HepG2 (cell line): ENCODE measurements around the gene ITGB2.

Experiments used
- ATF3 ChIP-seq: sonication (generic); formaldehyde crosslinking; IDR thresholded peaks from 2 replicates; pipeline ENCODE4 v1.4.0; 2020; ENCODE audit warnings: missing genetic modification reagents
- TF ChIP-seq, protein P1 (sequence below): sonication (generic); formaldehyde crosslinking; IDR thresholded peaks from 2 replicates; pipeline ENCODE4 v1.5.0; 2020; ENCODE audit warnings: mild to moderate bottlenecking, missing genetic modification reagents

DNA sequence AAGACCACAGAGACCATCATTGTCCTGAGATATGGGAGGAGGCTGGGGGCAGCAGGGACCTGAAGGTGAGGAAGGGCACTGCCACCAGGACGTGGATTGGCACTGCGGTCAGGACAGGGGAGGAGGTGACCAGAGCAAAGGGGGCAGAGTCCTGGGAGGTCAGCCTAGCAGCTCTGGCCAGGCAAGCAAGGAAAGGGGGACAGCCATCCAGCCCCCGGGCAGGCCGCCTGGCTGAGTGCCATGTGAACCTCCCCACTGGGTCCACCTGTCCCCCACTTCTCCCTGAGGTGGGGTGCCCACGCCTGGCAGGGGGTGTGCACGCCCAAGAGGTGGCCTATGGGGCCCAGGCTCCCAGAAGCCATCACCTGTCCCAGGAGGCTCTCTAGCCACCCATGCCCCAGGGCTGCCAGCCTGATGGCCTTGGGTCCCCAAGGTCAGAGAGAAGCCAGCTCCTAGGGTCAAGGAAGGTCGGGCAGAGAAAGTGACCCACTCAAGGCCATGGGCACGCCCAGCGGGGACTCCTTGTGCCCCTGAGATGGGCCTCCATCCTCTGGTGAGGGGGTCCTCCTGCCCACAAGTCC lies 29.6 kb downstream of the ITGB2 start:
- TF ChIP-seq, protein P1, sequence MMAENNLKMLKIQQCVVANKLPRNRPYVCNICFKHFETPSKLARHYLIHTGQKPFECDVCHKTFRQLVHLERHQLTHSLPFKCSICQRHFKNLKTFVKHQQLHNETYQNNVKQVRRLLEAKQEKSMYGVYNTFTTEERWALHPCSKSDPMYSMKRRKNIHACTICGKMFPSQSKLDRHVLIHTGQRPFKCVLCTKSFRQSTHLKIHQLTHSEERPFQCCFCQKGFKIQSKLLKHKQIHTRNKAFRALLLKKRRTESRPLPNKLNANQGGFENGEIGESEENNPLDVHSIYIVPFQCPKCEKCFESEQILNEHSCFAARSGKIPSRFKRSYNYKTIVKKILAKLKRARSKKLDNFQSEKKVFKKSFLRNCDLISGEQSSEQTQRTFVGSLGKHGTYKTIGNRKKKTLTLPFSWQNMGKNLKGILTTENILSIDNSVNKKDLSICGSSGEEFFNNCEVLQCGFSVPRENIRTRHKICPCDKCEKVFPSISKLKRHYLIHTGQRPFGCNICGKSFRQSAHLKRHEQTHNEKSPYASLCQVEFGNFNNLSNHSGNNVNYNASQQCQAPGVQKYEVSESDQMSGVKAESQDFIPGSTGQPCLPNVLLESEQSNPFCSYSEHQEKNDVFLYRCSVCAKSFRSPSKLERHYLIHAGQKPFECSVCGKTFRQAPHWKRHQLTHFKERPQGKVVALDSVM (CRISPR knock-in tag), result no peak
- TF ChIP-seq ATF3 (CRISPR knock-in tag), result no peak
